ENCODE results near the gene MGAT2. TPM values are rescaled to one million over a fixed set of nuclear protein-coding genes. Genes with fewer than 3 reads are reported as not detected.

MGAT2 gene
- total and polyA plus RNA-seq, 4 donors, result 10.5 to 44.0 (median 28.7) TPM

GRCh38 chr14:49633640-49634546 lies 13.3 kb downstream of the MGAT2 start:
- Histone ChIP-seq H3K4me1 (ENCODE audit: control insufficient read depth in 4 of 4, insufficient read depth in 4 of 4, low read length in 3 of 4) (peaks cover 2 to 21% (median 10%) of the 10 kb centered on the region in 4 donors), H3K4me3 (ENCODE audit: low read depth in 1 of 3, low read length in 3 of 3) (peak overlapping the region; percentile 55 to 95 (median 85)), H3K9ac (ENCODE audit: low read depth in 1 of 2, low read length in 2 of 2) (peak overlapping the region; percentile 89 to 98), H3K27me3 (ENCODE audit: control insufficient read depth in 4 of 4, insufficient read depth in 4 of 4, low read length in 3 of 4) (no peaks in the 10 kb centered on the region), H3K27ac (ENCODE audit: low read depth in 1 of 2, low read length in 2 of 2) (peak overlapping the region; percentile 89 to 99), H3K36me3 (ENCODE audit: control insufficient read depth in 4 of 4, insufficient read depth in 3 of 4, low read depth in 1 of 4, low read length in 3 of 4) (peaks cover 0 to 6% (median 0%) of the 10 kb centered on the region in 4 donors), H3K9me3 (ENCODE audit: control insufficient read depth in 4 of 4, low read length in 3 of 4) (no peaks in the 10 kb centered on the region)
- DNase-seq (ENCODE audit: low spot score), result peak; percentile 89
- TF ChIP-seq JUND (IDR thresholded peaks at IDR 0.05), result no peak
- peak; percentile 78 for TF ChIP-seq REST (IDR thresholded peaks at IDR 0.05)
- TF ChIP-seq GABPA (IDR thresholded peaks at IDR 0.05 in 1 of 2, conservative IDR thresholded peaks at IDR 0.05 in 1 of 2), result peak in 1 of 2 donors; percentile 79
- TF ChIP-seq NR2F2 (IDR thresholded peaks at IDR 0.05), result no peak
- TF ChIP-seq FOXA2 (IDR thresholded peaks at IDR 0.05), result no peak
- TF ChIP-seq EGR1 (IDR thresholded peaks at IDR 0.05; ENCODE audit: low read depth in 2 of 2), result no peak
- peak; percentile 80 for TF ChIP-seq CTCF (IDR thresholded peaks at IDR 0.05; ENCODE audit: low read depth, low read length, missing input control)
- no peak for TF ChIP-seq ZBTB33 (IDR thresholded peaks at IDR 0.05)
- peak; percentile 22 for TF ChIP-seq SP1 (IDR thresholded peaks at IDR 0.05)
- no peak for TF ChIP-seq HNF4G (IDR thresholded peaks at IDR 0.05)
- peak; percentile 42 for TF ChIP-seq MAX (IDR thresholded peaks at IDR 0.05)
- TF ChIP-seq HNF4A (conservative IDR thresholded peaks at IDR 0.05), result no peak
- no peak for TF ChIP-seq FOXA1 (IDR thresholded peaks at IDR 0.05)
- peak; percentile 90 for TF ChIP-seq RAD21 (IDR thresholded peaks at IDR 0.05)
- no peak for TF ChIP-seq RXRA (IDR thresholded peaks at IDR 0.05)
- TF ChIP-seq TAF1 (conservative IDR thresholded peaks at IDR 0.05), result no peak
- TF ChIP-seq YY1 (IDR thresholded peaks at IDR 0.05), result peak; percentile 45
- no peak for TF ChIP-seq ATF3 (IDR thresholded peaks at IDR 0.05)
- WGBS, result under 1% methylated on average over 101 of the region's 101 CpGs

Data from liver (tissue), 9 donors.